HL-60 (cell line): Measurements from ENCODE around the gene DIPK1A.

Experiments used
- DNase-seq, 2 experiments: peaks; one replicate each; pipeline ENCODE4 v3.0.0-alpha.2; 2010 to 2020; ENCODE audit warnings: low read depth in 1 of 2, low spot score in 1 of 2
- H3K27ac ChIP-seq: fragments of 250-450 bp; sonication (Bioruptor Pico); replicated peaks from 2 replicates; pipeline ENCODE4 v1.5.1; 2020; ENCODE audit warnings: mild to moderate bottlenecking, moderate library complexity
- H3K27me3 ChIP-seq: fragments of 250-450 bp; sonication (Bioruptor Pico); 2 replicates; pipeline ENCODE4 v1.5.1; 2021; ENCODE audit warnings: mild to moderate bottlenecking, moderate library complexity; ENCODE audit not compliant: insufficient read depth, poor library complexity, severe bottlenecking
- H3K4me3 ChIP-seq: replicated peaks from 2 replicates; pipeline ENCODE4 v1.5.1; 2011; ENCODE audit warnings: mild to moderate bottlenecking, control low read depth, low read length; ENCODE audit not compliant: insufficient read depth
- CTCF ChIP-seq: IDR thresholded peaks from one replicate; pipeline ENCODE4 v1.5.1; 2011; ENCODE audit warnings: low read length, control low read depth, inconsistent platforms; ENCODE audit not compliant: insufficient read depth
- GABPA ChIP-seq: IDR thresholded peaks from 2 replicates; pipeline ENCODE4 v1.6.1; 2012; ENCODE audit warnings: low read depth
- POLR2AphosphoS5 ChIP-seq: IDR thresholded peaks from 2 replicates; pipeline ENCODE4 v1.6.1; 2012; ENCODE audit warnings: low read depth
- REST ChIP-seq: IDR thresholded peaks from 2 replicates; pipeline ENCODE4 v1.6.1; 2012; ENCODE audit warnings: low read depth; ENCODE audit not compliant: insufficient replicate concordance
- SPI1 ChIP-seq: IDR thresholded peaks from 2 replicates; pipeline ENCODE4 v1.6.1; 2012; ENCODE audit warnings: low read depth, mild to moderate bottlenecking, borderline replicate concordance

DIPK1A gene

GRCh38 chr1:92848201-92848600 is 113.1 kb downstream of the DIPK1A start:
- no peak overlapping the region for H3K27ac ChIP-seq
- TF ChIP-seq REST, result no peak
- TF ChIP-seq POLR2AphosphoS5, result no peak
- TF ChIP-seq GABPA, result no peak
- no peak for TF ChIP-seq SPI1
- no peak for TF ChIP-seq CTCF
- DNase-seq, result no peak
- H3K4me3 ChIP-seq, result no peak overlapping the region
- H3K27me3 ChIP-seq, result no peaks in the 10 kb centered on the region

- no peak overlapping the region for H3K27ac ChIP-seq
- TF ChIP-seq GABPA (no peak), REST (no peak), CTCF (no peak), POLR2AphosphoS5 (no peak), SPI1 (no peak)
Observed at GRCh38 chr1:92845908-92846307, 115.4 kb downstream of the DIPK1A start.

GRCh38 chr1:92844439-92844838 is 116.8 kb downstream of the DIPK1A start:
- Histone ChIP-seq H3K4me3 (no peak overlapping the region), H3K27me3 (no peaks in the 10 kb centered on the region), H3K27ac (no peak overlapping the region)
- TF ChIP-seq SPI1, result no peak
- no peak for TF ChIP-seq REST
- TF ChIP-seq POLR2AphosphoS5, result no peak
- TF ChIP-seq CTCF, result no peak
- TF ChIP-seq GABPA, result no peak
- no peak for DNase-seq

More at GRCh38 chr1:92845908-92846307, 115.4 kb downstream of the DIPK1A start:
- no peak for DNase-seq
- Histone ChIP-seq H3K27me3 (no peaks in the 10 kb centered on the region), H3K4me3 (no peak overlapping the region)
